ENCODE results near the gene ZNF789.
"Not testable (repeated sequence)": the region's sequence is repeated elsewhere in the genome, so short reads cannot be mapped to it uniquely, and the experiment has no call there.

ZNF789 gene

DNA sequence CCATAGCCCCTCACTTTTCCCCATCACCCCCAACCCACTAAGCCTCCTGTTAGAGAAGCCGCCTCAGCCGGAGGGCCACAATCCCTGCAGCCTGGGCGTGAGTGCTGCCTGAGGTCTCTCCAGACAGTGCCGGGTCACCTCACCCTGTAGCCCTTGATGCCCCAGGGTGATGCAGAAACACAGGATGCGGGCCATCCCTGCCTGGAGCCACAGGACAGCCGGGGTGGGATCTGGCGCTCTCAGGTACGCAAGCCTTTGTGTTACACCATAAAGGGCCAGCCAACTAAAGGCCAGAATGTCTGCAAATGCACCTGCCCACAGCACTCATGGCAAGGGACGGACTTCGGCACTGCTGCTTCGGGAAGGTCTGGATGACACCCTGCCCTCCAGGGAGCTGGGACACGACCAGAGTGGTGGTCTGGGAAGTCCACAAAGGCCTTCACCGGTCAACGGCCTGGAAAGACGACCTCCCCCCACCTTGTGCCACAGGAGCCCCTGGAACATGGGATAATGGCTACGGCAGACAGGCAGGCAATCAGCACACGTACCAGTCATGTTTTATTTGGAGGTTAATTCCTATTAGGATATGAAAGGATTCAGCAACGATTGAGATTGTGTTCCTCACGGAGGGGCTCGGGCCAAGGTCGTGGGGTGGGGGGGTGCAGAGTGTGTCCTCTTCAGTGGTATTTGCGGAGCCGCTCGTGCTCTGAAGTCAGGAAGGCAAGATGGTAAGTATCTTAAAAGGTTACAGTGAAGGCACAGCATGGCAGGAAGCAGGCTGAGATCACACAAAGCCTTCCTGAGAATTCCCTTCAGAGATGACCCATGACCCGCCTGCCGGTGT lies 14.8 kb upstream of the ZNF789 start:
- DNase-seq (ENCODE audit: low spot score), result no peak

DNA sequence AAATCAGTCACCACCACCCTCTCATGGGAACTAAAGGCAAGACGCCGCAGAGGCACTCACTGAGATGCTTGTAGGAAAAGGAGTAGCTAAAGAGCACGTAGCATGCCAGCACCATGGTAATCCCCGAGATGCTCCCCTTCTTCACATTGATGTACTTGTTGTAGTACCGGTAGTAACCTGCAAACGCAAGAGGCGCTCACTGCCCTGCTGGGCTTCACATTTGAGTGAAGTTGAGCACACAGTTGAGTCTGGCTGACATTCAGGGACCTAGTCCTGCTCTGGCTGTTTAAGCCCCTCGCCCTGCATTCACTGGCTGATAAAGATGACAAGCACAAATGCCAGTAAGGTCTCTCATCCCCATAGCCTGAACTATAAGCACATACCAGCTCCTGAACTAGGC lies 13.6 kb upstream of the ZNF789 start:
- DNase-seq (ENCODE audit: low spot score), result peak; percentile 55

DNA sequence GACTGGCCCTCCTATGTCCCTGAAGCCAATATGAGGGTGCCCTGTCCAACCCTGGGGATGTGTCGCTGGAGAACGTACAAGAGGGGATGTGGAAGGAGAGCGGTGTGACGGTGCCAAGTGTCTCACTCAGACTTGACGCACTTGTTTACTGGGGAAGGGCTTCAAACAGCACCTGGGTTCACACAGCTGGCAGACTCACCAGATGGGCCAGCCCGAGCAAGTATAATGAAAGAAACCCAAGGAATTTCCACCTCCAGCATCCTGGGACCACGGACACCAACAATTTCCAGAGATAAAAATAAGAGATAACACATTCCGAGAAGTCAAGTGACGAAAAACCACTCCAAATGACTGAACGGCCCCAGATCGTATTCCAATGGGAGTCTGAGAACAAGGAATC lies 12.0 kb upstream of the ZNF789 start:
- no peak for DNase-seq (ENCODE audit: low spot score)

DNA sequence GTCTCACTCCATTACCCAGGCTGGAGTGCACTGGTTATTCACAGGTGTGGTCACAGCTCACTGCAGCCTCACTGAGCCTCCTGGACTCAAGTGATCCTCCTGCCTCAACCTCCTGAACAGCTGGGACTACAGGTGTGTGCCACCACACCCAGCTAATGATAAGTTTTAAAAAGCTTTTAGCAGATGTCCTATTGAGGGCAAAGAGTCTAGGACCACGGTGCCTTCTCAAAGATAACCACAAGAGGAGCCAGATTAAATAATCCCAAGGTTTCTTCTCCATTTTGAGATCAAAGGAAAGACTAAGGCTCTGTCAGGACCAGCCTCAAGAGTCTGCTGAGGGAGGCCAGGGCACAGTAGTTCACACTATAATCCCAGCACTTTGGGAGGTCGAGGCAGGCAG lies 11.5 kb upstream of the ZNF789 start:
- DNase-seq (ENCODE audit: low spot score), result no peak

DNA sequence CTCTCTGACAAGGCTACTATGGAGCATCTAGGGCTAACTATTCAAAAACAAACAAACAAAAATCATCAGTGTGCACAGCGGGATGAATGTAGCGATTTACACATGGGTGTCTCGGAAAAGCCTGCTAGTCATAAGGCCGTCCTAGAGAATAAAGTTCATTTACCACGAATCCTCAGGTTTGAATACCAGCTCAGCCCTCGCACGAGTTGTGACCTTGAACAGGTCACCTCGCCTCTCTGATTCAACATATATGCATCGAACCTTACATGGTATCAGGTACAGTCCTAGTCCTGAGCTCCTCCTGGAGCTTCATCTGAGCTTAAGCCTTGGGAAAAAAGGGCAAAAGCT lies 7.3 kb upstream of the ZNF789 start:
- DNase-seq (ENCODE audit: low spot score), result no peak

DNA sequence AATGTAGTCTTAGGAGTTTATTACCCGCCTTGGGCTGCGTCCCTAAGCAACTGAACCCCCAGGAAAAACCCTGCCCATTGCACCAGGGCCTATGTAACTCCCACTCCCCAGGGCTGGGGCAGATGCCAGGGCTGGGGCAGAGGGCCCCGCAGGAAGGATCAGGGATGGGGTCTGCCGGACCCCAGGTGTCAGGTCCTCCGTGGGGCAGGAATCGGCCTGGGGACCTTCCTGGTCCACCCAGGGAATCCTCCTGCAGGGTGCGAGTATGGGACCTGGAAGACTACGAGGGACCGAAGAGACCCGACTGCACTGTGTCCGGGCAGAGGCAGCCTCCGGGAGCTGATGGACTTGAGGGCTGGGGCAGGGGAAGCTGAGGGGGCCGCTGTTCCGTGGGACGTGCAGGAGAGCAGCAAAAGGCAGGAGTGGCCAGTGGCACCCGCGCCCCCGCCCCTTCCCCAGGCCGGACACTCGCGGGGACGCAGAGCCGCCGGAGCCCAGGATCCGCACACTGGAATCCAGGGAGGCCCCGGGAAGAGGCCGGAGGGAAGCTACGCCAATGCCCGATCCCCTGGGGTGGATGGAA lies 4.3 kb upstream of the ZNF789 start:
- DNase-seq (ENCODE audit: low spot score), result no peak

DNA sequence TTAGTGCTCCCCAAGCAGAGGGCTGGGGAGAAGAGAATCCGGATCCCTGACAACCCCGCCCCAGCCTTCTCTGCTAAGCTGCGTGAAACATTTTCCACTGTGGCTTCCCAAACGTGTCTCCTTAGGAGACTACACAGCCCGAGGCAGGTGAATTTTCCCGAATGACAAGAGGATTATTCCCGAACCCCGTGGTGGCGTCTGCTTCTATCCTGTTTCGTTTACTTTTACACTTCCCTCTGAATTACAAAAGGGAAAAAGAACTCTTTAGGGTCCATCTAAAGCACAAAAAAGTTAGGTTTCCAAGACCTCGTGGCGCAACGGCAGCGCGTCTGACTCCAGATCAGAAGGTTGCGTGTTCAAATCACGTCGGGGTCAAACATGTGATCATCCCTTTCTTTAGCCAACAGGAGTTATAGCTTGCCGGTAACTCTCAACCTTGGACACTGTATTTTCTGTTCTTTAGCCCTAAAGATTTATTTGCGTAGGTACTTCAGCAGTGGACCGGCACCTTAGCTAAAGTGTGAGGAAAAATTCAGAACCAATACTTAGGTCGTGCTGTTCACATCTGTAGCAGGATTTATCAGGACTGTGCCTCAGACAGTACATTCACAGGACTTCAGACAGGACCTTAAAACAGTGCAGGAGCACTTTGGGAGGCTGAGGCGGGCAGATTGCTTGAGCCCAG lies 3.2 kb upstream of the ZNF789 start:
- DNase-seq (ENCODE audit: low spot score), result no peak

DNA sequence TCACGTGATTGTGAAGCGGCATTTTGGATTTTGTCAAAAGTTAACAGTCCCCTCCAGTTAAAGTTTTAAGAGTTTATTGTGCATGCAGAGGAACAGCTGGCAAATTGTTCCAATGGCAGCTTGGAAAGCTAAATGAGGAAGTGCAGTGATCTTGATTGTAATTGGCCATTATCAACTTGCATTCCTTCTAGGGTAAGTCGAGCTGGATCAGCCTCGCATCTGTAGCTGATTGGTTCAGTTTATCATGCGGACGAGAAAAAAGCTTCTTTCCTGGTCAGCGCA lies 566 bp downstream of the ZNF789 start:
- peak; percentile 64 for DNase-seq (ENCODE audit: low spot score)

DNA sequence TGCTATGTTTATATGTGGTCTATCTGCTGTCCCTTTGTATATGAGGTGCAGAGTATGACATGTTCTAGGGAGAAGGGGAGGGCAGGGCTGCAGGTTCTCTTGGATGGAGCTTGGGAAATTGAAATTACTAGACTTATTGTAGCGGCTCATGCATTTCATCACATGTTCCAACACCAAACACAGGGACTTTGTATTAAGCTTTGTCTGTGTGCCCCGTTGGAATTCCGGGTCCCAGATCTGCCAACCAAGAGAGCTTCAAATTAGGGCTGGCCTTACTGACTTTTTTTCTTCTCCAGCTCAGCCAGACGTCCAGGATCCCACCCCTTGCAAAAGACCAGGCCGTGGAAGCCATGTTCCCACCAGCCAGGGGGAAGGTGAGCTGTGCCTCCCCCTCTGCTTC lies 3.4 kb downstream of the ZNF789 start:
- DNase-seq (ENCODE audit: low spot score), result no peak

DNA sequence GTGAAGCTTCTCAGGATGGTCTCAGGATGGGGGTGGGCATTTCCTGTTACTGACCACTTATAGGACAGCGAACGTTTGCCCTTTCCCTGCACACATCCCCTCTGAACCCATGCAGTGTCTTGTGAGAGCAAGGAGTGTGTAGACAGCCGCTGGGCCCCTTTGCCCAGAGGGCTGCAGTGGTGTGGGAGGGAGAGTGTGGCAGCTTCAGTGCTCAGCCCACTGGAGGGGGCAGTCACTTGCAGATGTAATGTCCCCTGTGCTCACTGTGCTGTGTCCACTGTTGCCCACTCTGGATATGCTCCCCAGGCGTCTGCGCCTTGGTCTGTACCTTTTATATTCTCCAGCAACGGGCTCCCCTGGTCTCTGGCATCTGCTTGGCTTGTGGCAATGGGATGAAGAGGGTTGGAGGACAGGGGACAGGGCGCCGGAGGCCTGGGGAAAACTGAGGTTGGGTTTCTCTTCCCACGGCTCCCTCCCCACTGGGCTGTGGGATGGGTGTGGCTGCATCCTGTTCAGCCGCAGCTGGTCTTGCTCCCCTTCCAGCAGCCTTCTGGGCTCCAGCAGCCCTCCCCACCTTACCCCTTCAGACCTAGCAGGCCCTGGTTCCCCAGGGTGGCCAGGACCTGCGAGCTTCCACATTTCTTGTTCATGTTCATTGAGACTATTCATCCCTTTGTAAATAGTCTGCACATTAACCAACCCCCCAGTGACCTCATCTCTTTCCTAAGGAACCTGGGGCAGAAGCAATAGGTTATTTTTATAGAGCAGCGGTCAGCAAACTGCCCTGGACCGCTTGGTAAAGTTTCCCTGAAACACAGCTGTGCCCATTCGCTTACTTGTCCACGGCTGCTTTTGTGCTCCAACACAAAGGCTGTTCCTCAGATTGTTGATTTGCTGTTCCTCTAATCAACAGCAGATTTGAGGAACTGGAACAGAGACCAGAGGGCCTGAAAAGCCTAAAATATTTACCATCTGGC lies 6.1 kb downstream of the ZNF789 start:
- no peak for DNase-seq (ENCODE audit: low spot score)

DNA sequence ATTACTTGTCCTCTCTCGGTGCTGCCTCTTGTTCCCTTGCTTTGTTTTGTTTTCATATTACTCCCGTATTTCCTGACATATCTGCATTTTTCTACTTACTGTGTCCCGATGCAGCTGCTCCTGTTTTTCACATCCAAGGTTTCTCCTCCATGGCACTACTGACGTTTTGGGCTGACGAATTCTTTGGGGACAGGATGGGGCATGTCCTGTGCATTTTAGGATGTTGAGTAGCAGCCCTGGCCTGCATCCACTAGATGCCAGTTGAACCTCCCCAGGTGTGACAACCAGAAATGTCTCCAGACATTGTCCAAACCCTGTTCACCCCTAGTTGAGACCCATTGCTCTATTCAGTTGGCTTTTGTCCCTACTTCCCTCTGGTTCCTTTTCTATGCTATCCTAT lies 12.4 kb downstream of the ZNF789 start:
- DNase-seq (ENCODE audit: low spot score), result no peak

DNA sequence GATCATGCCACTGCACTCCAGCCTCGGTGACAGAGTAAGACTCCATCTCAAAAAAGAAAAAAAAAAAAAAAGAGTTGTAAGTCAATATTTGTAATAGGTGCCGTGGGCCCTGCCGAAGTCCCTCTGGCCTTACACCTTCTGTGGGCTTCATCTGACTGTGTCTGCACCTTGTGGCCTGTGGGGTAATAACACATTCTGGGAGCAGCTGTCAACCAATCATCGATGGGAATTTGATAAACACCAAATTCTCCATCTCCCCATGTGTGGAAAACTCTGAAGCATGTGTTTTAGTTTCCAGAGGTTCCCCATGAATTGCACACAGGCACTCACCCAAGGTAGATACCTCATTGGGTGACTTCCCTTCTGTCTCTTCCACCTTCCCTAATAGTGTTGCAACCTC lies 16.5 kb downstream of the ZNF789 start:
- DNase-seq (ENCODE audit: low spot score), result no peak

DNA sequence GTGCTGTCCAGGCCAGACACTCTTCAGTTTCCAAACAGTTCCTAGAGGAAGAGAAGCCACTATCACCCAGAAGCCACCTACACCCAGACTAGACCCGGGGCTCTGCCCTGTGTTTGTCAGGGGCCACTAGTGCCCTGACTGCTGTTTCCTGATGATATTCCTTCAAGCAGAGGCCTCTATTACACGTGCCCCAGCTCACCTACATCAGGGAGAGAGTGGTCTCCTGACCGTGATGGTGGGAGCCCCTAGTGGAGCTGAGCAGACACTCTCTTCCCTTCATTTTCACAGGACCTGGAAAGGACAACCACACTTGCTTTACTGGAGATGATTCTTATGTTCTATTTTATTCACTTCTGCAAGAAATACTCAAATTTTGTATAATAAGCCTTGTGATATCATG lies 18.2 kb downstream of the ZNF789 start:
- DNase-seq (ENCODE audit: low spot score), result no peak

DNA sequence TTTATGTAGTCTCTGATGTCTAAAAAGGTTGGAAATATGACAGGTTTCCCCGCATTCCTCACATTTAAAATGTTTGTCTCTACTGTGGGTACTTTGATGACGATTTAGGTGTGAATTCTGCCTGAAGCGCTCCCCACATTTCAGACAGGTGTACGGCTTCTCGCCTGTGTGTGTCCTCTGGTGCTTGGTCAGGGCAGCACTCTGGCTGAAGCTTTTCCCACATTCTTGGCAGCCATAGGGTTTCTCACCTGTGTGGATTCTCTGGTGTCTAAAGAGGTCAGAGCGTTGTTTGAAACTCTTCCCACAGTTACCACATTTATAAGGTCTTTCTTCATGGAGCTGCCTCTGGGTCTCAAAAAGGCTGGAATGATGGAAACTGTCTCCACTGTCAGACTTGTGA lies 21.1 kb downstream of the ZNF789 start:
- no peak for DNase-seq (ENCODE audit: low spot score)

DNA sequence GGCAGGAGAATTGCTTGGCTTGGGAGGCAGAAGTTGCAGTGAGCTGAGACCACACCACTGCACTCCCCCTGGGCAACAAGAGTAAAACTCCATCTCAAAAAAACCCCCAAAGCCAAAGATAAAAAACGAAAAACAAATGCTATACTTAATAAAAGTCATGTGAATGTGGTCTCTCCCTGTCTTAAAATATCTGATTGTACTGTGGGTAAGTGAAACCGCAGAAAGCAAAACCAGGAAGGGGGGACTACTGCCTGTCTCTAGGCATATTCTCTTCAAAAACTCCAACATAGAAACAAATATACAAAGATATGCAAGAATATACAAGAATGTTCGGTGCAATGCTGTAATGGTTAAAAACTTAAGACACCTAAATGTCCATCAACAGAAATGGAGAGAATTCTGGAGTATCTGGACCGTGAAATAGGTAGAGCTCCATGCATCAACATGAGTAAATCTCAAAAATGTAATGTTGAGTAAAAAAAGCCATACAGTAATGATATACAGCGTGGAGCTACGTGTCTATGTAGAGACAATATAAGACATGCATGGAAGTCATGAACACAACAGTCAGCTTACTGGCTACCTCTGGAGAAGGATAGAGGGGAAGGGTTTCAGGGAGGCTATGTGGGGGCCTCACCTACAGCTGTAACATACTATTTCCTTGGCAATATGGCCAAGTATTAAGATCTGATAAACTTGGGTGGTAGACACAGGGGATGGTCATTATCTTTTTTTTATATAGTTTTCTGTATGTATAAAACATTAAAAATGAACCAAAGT lies 25.3 kb downstream of the ZNF789 start:
- no peak for DNase-seq (ENCODE audit: low spot score)

DNA sequence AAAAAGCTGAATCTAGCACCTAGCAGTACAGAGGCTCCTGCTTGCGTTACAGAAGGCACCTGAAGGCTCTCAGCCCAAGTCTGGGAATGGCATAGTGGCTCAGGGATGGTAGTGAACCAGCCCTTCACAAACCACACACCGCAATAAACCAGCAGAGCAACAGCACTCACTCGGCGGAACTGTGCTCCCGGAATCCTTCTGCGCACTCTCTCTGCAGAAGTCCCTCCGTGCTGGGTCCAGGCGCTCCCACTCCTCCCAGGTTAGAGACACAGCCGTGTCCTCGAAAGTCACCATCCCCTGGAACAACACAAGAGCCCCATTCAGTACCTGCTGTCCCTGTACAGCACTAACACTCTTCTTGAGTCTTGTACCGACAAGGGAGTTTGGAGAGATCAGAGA lies 25.9 kb downstream of the ZNF789 start:
- no peak for DNase-seq (ENCODE audit: low spot score)

DNA sequence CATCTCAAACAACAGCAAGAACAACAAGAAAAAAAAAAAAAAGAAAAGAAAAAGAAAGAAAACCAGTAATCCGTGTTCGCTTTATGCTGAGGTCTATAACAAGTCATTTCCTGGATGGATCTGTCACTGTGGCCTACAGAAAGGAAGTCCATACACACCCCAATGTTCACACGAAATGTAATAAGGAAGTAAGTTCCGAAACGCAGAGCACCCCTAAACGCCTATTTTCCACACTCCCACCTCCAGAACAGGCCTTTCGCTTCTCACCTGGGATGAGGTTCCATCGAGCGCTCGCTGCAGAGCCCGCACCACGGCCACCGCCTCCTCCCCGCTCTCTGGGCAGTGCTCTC lies 26.7 kb downstream of the ZNF789 start:
- DNase-seq (ENCODE audit: low spot score), result no peak

DNA sequence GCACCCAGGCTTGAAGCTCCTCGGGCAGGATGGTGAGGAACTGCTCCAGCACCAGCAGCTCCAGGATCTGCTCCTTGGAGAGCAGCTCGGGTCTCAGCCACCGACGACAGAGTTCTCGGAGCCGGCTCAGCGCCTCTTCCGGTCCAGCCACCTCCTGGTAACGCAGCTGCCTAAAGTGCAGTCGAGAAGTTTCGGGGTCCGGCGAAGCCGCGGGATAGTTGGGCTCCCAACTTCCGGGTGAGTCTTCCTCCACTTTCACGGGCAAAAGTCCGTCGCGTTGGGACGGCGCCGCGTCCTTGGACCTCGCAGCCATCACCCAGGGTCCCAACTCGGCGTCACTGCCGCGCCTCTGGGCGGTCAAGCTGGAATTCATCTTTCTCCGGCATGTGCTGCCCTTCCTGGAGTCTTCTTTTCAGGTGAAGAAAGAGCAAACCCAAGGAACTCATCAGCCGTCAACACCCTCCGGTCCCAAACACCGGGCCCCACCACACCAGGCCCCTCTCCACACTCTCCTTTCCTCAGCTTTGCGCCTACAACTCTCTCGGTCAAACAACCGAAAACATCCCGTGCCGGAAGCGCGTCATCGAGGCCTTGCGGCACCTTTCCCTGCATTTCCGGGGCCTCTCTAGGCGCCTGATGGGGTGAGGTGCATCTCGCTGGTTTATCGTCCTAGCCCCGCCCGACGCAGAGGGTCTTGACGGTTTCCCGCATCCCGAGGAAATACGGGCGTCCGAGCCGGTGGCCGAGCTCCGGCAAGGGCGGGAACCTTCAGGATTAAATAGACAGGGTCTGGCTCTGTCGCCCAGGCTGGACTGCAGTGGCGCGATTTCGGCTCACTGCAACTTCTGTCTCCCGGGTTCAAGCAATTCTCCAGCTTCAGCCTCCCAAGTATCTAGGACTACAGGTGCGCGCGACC lies 27.3 kb downstream of the ZNF789 start, which contains the start of gene ZNF394:
ZNF394 (minus strand) TSS at position 561 of the 916 bp plus-strand sequence; CDS start at position 373, 188 bp downstream.
- peak; percentile 89 for DNase-seq (ENCODE audit: low spot score)

DNA sequence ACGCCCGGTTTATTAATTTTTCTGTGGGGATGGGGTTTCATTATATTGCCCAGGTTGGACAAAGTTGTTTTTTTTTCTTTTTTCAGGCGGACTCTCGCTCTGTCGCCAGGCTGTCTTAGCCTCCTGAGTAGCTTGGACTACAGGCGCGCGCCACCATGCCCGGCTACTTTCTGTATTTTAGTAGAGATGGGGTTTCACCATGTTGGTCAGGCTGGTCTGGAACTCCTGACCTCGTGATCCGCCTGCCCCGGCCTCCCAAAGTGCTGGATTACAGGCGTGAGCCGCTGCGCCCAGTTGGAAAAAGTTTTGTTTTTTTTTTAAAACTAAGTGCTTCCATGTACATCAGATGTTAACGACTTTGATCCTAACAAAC lies 27.9 kb downstream of the ZNF789 start:
- DNase-seq (ENCODE audit: low spot score), result no peak

DNA sequence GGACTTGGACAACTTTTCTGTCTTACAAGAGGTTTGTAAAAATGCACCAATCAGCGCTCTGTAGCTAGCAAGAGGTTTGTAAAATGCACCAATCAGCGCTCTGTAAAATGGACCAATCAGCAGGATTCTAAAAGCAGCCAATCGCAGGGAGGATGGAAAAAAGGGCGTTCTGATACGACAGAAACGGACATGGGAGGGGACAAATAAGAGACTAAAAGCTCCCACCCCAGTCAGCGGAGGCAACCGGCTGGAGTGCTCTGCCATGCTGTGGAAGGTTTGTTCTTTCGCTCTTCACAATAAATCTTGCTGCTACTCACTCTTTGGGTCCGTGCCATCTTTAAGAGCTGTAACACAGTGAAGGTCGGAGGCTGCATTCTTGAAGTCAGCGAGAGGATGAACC lies 28.5 kb downstream of the ZNF789 start:
- DNase-seq (ENCODE audit: low spot score), result not testable (repeated sequence)

DNA sequence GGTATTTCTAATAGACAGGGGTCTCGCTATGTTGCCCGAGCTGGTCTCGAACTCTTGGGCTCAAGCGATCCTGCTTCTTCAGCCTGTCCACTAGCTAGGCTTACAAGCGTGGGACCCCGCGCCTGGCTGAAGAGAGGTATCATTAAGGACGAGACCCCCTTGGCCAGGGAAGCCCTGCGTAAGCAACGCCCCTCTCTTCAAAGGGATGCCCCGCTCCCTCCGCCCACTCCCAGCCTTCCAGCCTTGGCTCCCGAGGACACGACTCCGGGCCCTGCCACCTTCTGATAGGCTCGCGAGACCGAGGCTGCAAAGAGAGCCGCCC lies 31.6 kb downstream of the ZNF789 start:
- DNase-seq (ENCODE audit: low spot score), result peak; percentile 96
